Fibroblast of gingiva (primary cell): ENCODE measurements around the gene TRIM37.
A peak's percentile ranks its signal among the peaks of the same experiment; 100 is the strongest.
"Not testable (repeated sequence)": the region's sequence is repeated elsewhere in the genome, so short reads cannot be mapped to it uniquely, and the experiment has no call there.

Experiments
- DNase-seq: peaks from one replicate; pipeline ENCODE4 v3.0.0-alpha.2; 2011; ENCODE audit warnings: low read depth

Gene TRIM37

GRCh38 chr17:59111539-59111938 lies 4.9 kb upstream of the TRIM37 start:
- DNase-seq: no peak

- DNase-seq: no peak
These were observed 4.3 kb upstream of the TRIM37 start for GRCh38 chr17:59110973-59111372.

- DNase-seq: no peak
These were observed 1.9 kb upstream of the TRIM37 start for GRCh38 chr17:59108400-59109102.

GRCh38 chr17:59107306-59107670 lies 608 bp upstream of the TRIM37 start:
- DNase-seq: peak; percentile 1

GRCh38 chr17:59105852-59106462 lies 723 bp downstream of the TRIM37 start:
- DNase-seq: peak; percentile 30

GRCh38 chr17:59101178-59101577 lies 5.5 kb downstream of the TRIM37 start:
- DNase-seq: no peak

- DNase-seq: no peak
These were observed 8.8 kb downstream of the TRIM37 start for GRCh38 chr17:59097876-59098275.

GRCh38 chr17:59094861-59095530 lies 11.7 kb downstream of the TRIM37 start:
- no peak for DNase-seq

- peak; percentile 88 for DNase-seq
These were observed 12.9 kb downstream of the TRIM37 start for GRCh38 chr17:59093702-59094231.

- DNase-seq: no peak
These were observed 13.5 kb downstream of the TRIM37 start for GRCh38 chr17:59093145-59093701.

GRCh38 chr17:59090593-59090992 lies 16.1 kb downstream of the TRIM37 start:
- DNase-seq: not testable (repeated sequence)

GRCh38 chr17:59084154-59084553 lies 22.5 kb downstream of the TRIM37 start:
- no peak for DNase-seq

- DNase-seq: peak; percentile 58
These were observed 32.2 kb downstream of the TRIM37 start for GRCh38 chr17:59074494-59074893.

GRCh38 chr17:59073972-59074371 lies 32.7 kb downstream of the TRIM37 start:
- DNase-seq: no peak

GRCh38 chr17:59069856-59070255 lies 36.8 kb downstream of the TRIM37 start:
- DNase-seq: no peak

GRCh38 chr17:59067756-59068155 lies 38.9 kb downstream of the TRIM37 start:
- no peak for DNase-seq

- DNase-seq: no peak
These were observed 39.3 kb downstream of the TRIM37 start for GRCh38 chr17:59067340-59067739.

- no peak for DNase-seq
These were observed 44.2 kb downstream of the TRIM37 start for GRCh38 chr17:59062509-59062908.

GRCh38 chr17:59056857-59057256 lies 49.8 kb downstream of the TRIM37 start:
- no peak for DNase-seq

- no peak for DNase-seq
These were observed 56.9 kb downstream of the TRIM37 start for GRCh38 chr17:59049798-59050197.

GRCh38 chr17:59047616-59048015 lies 59.1 kb downstream of the TRIM37 start:
- DNase-seq: no peak

- DNase-seq: peak; percentile 10
These were observed 60.5 kb downstream of the TRIM37 start for GRCh38 chr17:59046192-59046591.

GRCh38 chr17:59038734-59039133 lies 67.9 kb downstream of the TRIM37 start:
- no peak for DNase-seq
